Gastrocnemius medialis (tissue), 4 donors: ENCODE measurements around the gene POC1A.

Experiments used
- CTCF ChIP-seq, 5 experiments: fragments of 450-650 bp in 3 of 5; fragments of 200-600 bp in 2 of 5; sonication (generic) in 2 of 5; IDR thresholded peaks in 4 of 5; conservative IDR thresholded peaks in 1 of 5; 1 replicate in 4 of 5; 2 replicates in 1 of 5; pipeline ENCODE4 v1.5.1; 2016 to 2019; ENCODE audit warnings: antibody characterized with exemption in 5 of 5, mild to moderate bottlenecking in 3 of 5, moderate library complexity in 3 of 5
- POLR2A ChIP-seq, 2 donors: fragments of 450-650 bp; IDR thresholded peaks; one replicate each; pipeline ENCODE4 v1.6.1; 2017; ENCODE audit warnings: antibody characterized with exemption in 2 of 2, mild to moderate bottlenecking in 2 of 2, moderate library complexity in 2 of 2

DNA sequence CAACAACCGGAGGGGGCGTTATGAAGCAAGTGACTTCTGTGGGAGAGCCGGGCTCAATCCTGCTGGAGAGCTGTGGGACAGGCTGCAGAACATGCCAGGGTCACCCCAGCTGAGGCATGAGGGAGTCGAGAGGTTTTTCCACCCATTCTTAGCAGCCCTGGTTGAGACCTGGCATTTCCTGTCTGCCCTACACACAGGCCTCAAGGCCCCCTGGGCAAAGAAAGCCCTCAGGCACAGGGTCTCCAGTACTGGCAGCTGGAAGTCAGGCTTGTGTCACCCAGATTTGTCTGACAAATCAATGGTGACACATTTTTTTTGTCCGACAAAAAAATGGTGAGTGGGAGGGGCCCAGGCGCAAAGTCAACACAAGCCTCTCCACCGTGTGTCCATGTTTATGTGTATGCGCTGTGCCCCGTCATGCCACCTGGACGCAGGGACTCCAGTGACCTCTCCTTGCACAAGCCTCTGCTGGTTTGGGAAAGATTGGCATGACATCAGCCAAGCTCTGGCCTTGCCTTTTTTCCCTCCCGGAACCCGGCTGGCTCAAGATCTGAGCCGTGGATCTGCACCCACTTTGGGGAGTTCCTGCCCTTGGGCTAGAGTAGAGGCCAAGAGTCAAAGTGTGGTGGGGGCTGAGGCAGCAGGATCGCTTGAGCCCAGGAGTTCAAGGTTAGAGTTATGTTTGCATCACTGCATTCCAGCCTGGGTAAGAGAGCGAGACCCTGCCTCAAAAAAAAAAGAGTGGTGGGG lies 22.9 kb upstream of the POC1A start:
- TF ChIP-seq CTCF (IDR thresholded peaks at IDR 0.05 in 4 of 5, conservative IDR thresholded peaks at IDR 0.05 in 1 of 5) (no peak), POLR2A (IDR thresholded peaks at IDR 0.05) (no peak)
